Thoracic aorta (tissue), 2 donors: Measurements from ENCODE around the gene MAST2. TPM values are rescaled to one million over a fixed set of nuclear protein-coding genes. Genes with fewer than 3 reads are reported as not detected.

Experiments used
- ATAC-seq: fragments of 150-250 bp; one replicate; pipeline ENCODE4 v1.8.0; 2017; ENCODE audit warnings: low read depth; ENCODE audit not compliant: insufficient number of reproducible peaks, low FRiP score
- DNase-seq: peaks from one replicate; pipeline ENCODE4 v3.0.0-alpha.2; 2020; ENCODE audit warnings: low spot score
- H3K27ac ChIP-seq, 2 donors: fragments of 200-600 bp; sonication (generic); 1 replicate in 1 of 2; 2 replicates in 1 of 2; pipeline ENCODE4 v1.5.1; 2016; ENCODE audit warnings: mild to moderate bottlenecking in 2 of 2, moderate library complexity in 2 of 2
- H3K27me3 ChIP-seq: fragments of 200-600 bp; sonication (generic); replicated peaks from 2 replicates; pipeline ENCODE4 v1.6.0; 2016; ENCODE audit warnings: mild to moderate bottlenecking; ENCODE audit not compliant: insufficient read depth
- H3K36me3 ChIP-seq: fragments of 200-600 bp; sonication (generic); one replicate; pipeline ENCODE4 v1.5.1; 2016
- H3K4me1 ChIP-seq, 2 donors: fragments of 200-600 bp; sonication (generic); 1 replicate in 1 of 2; 2 replicates in 1 of 2; pipeline versions ENCODE4 v1.5.1 to v1.6.0; 2016; ENCODE audit warnings: low read depth in 2 of 2, mild to moderate bottlenecking in 1 of 2; ENCODE audit not compliant: control insufficient read depth in 1 of 2
- H3K4me3 ChIP-seq: fragments of 200-600 bp; sonication (generic); 2 replicates; pipeline ENCODE4 v1.5.1; 2016; ENCODE audit warnings: mild to moderate bottlenecking
- H3K9me3 ChIP-seq: fragments of 200-600 bp; sonication (generic); 2 replicates; pipeline ENCODE4 v1.5.1; 2016
- CTCF ChIP-seq: fragments of 200-600 bp; sonication (generic); IDR thresholded peaks from one replicate; pipeline ENCODE4 v1.5.1; 2019; ENCODE audit warnings: antibody characterized with exemption
- total RNA-seq, 2 donors: library from RNA; depleted of rRNA; stranded (reverse); fragments of >200 nt; gene quantifications; one replicate each; pipeline versions ENCODE4 v1.1.0 to v1.2.3, GENCODE V29; 2016

MAST2 gene
- total RNA-seq, 2 donors from 2014 or later, result 33.6 to 61.2 TPM

DNA sequence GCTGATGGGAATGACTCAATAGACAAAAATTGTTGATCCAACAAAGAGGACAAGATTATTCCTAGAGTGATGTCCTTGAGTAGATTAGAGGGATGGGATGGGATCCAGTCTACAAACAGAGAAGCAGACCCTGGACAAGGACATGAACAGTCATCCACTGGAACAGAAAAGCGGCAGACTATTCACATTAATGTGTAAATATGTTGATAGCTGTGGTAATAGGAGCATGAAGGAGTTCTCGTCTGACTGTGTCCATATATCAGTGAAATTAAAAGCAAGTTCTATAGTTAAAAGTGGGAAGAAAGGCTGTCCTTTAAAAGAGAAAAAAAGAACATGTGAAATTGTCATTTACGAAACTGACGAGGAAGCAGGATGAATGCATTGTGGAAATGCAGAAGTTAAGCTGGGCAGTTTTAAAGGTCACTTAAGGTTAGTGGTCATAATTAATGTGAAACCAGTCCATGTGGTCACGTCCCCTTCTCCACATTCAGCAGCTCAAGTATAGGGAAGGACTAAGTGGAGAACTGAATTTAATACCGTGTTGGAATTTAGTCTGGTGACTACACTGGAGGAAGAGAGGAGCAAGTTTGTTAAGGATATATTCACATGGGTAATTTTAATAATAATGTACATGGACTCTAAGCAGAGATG lies 266.9 kb downstream of the MAST2 start:
- ATAC-seq (no peak), DNase-seq (no peak)
- Histone ChIP-seq H3K4me3 (no peak overlapping the region), H3K9me3 (no peaks in the 10 kb centered on the region), H3K4me1 (no peaks in the 10 kb centered on the region), H3K36me3 (no peaks in the 10 kb centered on the region), H3K27ac (no peak overlapping the region), H3K27me3 (no peaks in the 10 kb centered on the region)
- no peak for TF ChIP-seq CTCF

- ATAC-seq, result no peak
- Histone ChIP-seq H3K9me3 (no peaks in the 10 kb centered on the region), H3K27me3 (no peaks in the 10 kb centered on the region), H3K4me3 (no peak overlapping the region), H3K4me1 (no peaks in the 10 kb centered on the region), H3K27ac (no peak overlapping the region), H3K36me3 (no peaks in the 10 kb centered on the region)
- DNase-seq, result no peak
- TF ChIP-seq CTCF, result no peak
These were observed 269.6 kb downstream of the MAST2 start for GRCh38 chr1:46072975-46073374.

DNA sequence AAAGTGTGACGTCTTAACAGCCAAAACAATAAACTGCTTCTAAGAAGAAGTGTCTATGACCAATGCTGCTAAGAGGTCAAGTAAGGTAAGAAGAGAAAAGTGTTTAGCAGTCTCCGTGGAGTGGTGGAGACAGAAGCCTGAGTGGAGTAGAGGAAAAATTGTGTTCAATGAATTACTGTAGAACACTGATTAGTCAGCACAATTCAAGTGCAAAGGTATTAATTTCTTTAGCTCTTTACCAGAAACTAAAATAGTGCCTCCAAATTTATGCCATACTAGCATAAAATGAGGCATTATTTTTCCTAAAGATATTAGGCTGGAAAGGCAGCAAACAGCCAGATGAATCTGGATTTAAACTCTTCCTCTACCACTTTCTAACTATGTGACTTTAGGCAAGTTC lies 272.9 kb downstream of the MAST2 start:
- no peak for TF ChIP-seq CTCF
- no peak overlapping the region for H3K27ac ChIP-seq
- H3K9me3 ChIP-seq, result no peaks in the 10 kb centered on the region
- H3K36me3 ChIP-seq, result no peaks in the 10 kb centered on the region
- H3K4me1 ChIP-seq, result no peaks in the 10 kb centered on the region
- ATAC-seq (no peak), DNase-seq (no peak)
- no peaks in the 10 kb centered on the region for H3K27me3 ChIP-seq
- H3K4me3 ChIP-seq, result no peak overlapping the region

DNA sequence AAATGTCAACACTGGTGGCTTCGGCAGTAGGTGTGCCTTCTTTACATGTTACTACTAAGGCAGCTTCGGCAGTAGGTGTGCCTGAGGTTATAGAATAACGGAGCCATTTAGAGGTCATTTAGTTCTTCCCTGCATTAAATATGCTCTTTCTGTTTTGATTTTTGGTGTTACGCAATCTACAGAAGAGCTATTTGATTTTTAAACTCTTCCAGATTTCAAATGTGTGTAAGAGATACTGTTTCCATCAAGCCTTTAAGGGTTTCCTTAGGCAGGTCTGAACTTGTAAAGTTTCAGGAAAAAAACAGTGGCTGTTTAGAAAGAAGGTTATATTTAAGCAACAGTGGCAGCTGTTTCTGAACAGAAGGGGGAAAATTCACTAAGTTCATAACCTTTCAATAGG lies 274.2 kb downstream of the MAST2 start:
- DNase-seq (no peak), ATAC-seq (no peak)
- Histone ChIP-seq H3K27me3 (no peaks in the 10 kb centered on the region), H3K9me3 (no peaks in the 10 kb centered on the region), H3K4me1 (no peaks in the 10 kb centered on the region), H3K27ac (no peak overlapping the region), H3K4me3 (no peak overlapping the region), H3K36me3 (no peaks in the 10 kb centered on the region)
- no peak for TF ChIP-seq CTCF

GRCh38 chr1:46080257-46080656 lies 276.8 kb downstream of the MAST2 start:
- ATAC-seq (no peak), DNase-seq (no peak)
- no peaks in the 10 kb centered on the region for H3K9me3 ChIP-seq
- no peaks in the 10 kb centered on the region for H3K4me1 ChIP-seq
- TF ChIP-seq CTCF, result no peak
- H3K27me3 ChIP-seq, result no peaks in the 10 kb centered on the region
- H3K36me3 ChIP-seq, result no peaks in the 10 kb centered on the region
- no peak overlapping the region for H3K4me3 ChIP-seq
- no peak overlapping the region for H3K27ac ChIP-seq
